GM18508 (cell line): ENCODE measurements around the gene MPC1.
A peak's percentile ranks its signal among the peaks of the same experiment; 100 is the strongest.

Experiments
- ATAC-seq: cut with Tn5 transposase; IDR thresholded peaks from one replicate; pipeline ENCODE4 v1.9.1; 2021; ENCODE audit warnings: moderate number of reproducible peaks; ENCODE audit not compliant: insufficient read depth, unreplicated experiment

The MPC1 gene

GRCh38 chr6:166382933-166383801 is at the start of gene MPC1:
Gene MPC1 (minus strand): TSS chr6:166382940. CDS start chr6:166382876, 64 bp downstream.
- ATAC-seq: peak; percentile 68

- no peak for ATAC-seq
These were observed 47.5 kb upstream of the MPC1 start for GRCh38 chr6:166430269-166430668.

GRCh38 chr6:166424431-166424830 is 41.7 kb upstream of the MPC1 start:
- ATAC-seq: no peak

DNA sequence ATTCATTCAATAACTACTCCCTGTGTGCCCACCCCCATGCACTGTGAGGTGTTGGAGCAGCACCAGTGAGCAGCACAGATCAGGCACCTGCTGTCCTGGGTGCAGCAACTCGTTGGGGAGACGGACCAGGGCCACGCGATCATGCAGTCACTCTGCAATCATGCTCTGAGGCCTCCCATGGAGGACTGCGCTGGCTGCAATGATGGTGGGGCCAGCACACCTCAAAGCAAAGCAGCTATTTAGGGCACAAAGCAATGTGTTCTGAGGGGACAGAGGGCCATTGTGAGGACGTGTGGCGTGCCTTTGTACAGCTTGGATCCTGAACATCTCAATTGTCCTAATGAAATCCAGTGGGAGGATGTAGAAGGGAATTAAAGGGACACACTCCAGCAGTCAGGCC is 41.0 kb upstream of the MPC1 start:
- no peak for ATAC-seq

GRCh38 chr6:166423051-166423745 is 40.5 kb upstream of the MPC1 start:
- ATAC-seq: no peak

DNA sequence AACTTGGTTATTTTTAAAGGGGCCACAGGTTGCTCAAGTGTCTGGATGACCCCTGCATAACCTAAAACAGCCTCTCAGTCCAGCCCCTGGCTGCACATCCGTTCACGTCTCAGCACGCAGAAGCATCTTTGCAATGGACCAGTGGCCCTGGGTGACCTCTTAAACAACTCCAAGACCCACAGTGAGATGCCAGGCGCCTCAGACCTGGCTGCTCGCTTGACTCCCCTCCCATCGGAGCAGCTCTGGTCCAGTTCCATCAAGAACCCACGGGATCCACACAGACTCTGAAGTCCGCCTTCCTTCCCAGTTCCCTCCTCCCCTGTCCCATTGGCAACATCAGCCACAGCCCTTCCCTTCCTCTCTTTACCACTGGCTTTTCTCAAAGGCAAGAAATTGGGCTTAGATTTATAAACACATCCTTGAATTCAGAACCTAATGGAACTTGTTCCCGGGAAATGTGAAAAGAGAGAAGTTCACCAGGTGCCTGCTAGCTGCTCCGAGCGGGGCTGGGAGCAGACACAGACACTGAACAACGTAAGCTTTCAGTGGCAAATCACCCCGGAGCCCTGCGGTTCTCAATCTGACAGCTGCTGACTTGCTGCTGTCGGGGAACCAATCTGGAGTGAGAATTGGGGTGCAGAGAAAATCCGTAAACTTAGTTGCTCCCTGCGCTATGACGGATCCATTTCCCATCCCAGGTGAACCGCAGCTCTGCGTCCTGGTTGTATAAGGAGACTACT is 39.6 kb upstream of the MPC1 start:
- no peak for ATAC-seq

DNA sequence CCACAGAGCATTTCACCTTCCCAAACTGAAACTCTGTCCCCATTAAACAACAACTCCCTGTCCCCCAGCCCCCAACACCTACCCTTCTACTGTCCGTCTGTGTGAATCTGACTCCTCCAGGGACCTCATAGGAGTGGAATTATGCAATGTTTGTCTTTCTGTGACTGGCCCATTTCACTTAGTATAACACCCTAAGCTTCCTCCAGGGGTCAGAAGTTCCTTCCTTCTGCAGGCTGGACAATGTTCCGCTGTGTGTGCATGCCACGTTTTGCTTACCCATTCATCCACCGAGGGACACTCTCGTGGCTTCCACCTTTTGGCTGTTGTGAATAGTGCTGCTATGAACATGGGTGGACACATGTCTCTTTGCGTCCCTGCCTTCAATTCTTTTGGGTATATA is 37.6 kb upstream of the MPC1 start:
- no peak for ATAC-seq

DNA sequence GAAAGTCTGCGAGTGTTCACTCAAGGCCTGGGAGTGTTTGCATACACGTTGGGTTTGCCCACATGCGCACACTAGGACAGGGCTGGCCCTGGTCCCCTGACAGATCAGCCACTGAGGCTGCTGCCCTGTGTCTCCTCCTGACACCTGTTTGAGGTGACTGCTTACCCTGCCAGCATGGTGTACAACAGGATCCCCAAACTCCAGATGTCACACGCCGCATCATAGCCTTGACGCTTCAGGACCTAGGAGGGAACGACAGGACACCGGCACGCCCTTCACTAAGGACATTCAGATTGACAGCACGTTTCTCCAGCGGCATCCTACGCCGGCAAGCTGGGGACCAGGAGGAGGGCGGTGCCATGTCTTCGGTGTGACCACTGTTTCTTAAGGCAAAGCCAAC is 37.0 kb upstream of the MPC1 start:
- ATAC-seq: no peak

- peak; percentile 88 for ATAC-seq
These were observed 36.5 kb upstream of the MPC1 start for GRCh38 chr6:166419286-166419685.

DNA sequence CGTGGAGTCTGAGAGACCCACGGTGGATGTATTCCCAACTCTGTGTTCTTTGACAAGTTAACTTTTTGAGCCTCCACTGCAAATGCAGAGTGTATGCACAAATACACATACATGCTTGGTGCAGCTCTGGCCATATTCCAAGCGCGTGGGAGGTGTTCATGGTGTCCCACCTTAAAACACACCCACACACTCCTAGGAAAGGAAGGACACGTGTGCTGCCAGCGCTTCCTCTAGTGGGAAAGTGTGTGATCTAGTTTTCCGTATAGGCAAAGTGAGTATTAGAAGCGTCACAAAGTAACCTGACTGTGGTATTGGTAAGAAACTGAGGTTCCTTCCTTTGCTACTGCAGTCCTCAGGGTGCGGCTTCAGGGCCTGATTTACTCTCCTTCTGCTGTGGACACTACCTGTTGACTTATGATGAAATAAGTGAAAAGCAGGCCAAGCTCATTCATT is 36.0 kb upstream of the MPC1 start:
- ATAC-seq: no peak

DNA sequence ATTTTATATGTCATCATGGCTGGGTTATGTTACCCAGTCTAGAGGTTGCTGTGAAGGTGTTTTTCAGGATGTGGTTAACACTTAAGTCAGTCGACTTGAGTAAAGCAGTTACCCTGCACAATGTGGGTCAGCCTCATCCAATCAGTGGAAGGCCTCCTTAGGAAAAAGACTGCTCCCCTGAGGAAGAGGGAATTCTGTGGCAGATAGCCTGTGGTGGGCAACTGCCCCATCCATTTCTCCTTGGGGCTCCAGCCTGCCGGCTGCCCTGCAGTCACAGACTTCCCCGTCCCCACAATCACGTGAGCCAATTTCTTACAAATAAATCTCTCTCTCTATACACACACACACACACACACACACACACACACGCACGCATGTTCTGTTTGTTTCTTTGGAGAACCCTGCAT is 34.5 kb upstream of the MPC1 start:
- ATAC-seq: peak; percentile 36

DNA sequence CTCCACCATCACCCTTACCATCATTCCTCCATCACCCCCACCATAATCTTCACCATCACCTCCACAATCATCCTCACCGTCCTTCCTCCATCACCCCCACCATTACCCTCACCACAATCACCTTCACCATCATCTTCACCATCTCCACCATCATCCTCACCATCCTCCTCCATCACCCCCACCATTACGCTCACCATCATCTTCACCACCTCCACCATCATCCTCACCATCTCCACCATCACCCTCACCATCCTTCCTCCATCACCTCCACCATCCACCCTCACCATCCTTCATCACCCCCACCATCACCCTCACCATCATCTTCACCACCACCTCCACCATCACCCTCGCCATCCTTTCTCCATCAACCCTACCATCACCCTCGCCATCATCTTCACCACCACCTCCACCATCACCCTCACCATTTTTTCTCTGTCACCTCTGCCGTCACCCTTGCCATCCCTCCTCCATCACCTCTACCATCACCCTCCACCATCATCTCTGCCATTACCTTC is 33.1 kb upstream of the MPC1 start:
- ATAC-seq: no peak

- ATAC-seq: no peak
These were observed 32.6 kb upstream of the MPC1 start for GRCh38 chr6:166415306-166415705.

DNA sequence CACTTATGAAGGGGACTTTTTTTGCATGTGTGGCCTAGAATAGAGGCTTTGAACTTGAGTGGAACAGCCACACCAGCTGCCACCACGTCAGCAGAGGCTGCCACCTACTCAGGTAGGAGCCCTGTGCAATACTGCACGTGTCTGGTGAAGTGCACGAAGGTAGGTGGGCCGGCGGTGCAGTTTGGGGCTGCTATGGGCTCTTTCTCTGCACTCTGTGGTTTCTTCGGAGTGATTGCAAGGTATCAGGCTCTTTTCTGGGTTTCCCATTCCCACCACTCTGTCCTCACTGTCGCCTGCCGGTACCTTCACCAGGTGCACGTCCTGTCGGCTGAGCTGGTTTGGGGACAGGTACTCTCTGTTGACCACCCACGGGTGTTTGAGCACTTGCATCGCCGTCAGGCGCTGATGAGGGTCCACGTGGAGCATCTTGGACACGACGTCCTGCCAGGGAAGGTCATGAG is 30.8 kb upstream of the MPC1 start:
- ATAC-seq: no peak

- no peak for ATAC-seq
These were observed 30.2 kb upstream of the MPC1 start for GRCh38 chr6:166412911-166413384.

- no peak for ATAC-seq
These were observed 29.6 kb upstream of the MPC1 start for GRCh38 chr6:166412156-166412910.

DNA sequence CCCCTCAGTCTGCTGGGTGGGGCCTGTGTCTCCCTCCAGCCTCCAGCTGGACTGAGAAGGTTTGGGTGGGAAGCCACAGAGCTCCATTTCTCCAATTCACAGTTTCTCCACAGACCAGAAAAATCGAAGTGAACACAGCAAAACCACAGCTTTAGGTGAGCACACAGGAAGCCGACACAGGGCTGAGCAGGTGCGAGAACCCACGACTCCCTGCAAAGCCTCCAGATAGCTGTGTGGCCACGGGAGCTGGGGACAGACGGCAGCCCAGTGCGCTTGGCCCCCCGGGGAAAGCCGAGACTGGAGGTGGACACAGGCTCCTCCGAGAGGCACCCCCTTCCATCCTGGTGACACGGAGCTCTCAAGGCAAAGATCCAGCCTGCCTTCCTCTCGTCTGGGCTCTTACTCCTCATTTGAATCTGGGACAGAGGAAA is 29.0 kb upstream of the MPC1 start:
- no peak for ATAC-seq

GRCh38 chr6:166411271-166411670 is 28.5 kb upstream of the MPC1 start:
- no peak for ATAC-seq

GRCh38 chr6:166410426-166410935 is 27.7 kb upstream of the MPC1 start:
- no peak for ATAC-seq
